Lower leg skin (tissue), 3 donors: ENCODE measurements around the gene BRSK1.

Experiments used
- POLR2A ChIP-seq, 2 donors: fragments of 450-650 bp; IDR thresholded peaks; one replicate each; pipeline ENCODE4 v1.6.1; 2016 to 2017; ENCODE audit warnings: antibody characterized with exemption in 2 of 2, mild to moderate bottlenecking in 1 of 2, moderate library complexity in 1 of 2
- TF ChIP-seq, protein P1 (sequence below), 3 donors: fragments of 450-650 bp; IDR thresholded peaks; one replicate each; pipeline ENCODE4 v1.5.1; 2016; ENCODE audit warnings: antibody characterized with exemption in 3 of 3, mild to moderate bottlenecking in 3 of 3, moderate library complexity in 2 of 3

DNA sequence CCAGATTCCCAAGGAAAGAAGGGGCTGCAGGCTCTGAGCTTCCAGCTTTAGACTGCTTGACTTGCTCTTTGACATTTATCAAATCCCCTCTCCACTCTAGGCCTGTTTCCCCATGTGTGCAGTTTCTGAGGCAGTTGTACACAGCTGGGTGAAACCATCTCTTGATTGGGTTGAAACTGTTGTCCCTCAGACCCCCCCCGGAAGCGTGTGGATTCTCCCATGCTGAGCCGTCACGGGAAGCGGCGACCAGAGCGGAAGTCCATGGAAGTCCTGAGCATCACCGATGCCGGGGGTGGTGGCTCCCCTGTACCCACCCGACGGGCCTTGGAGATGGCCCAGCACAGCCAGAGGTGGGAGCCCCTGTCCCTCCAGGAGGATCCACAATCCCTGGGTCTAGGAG, 19.7 kb downstream of the BRSK1 start:
- TF ChIP-seq, protein P1, sequence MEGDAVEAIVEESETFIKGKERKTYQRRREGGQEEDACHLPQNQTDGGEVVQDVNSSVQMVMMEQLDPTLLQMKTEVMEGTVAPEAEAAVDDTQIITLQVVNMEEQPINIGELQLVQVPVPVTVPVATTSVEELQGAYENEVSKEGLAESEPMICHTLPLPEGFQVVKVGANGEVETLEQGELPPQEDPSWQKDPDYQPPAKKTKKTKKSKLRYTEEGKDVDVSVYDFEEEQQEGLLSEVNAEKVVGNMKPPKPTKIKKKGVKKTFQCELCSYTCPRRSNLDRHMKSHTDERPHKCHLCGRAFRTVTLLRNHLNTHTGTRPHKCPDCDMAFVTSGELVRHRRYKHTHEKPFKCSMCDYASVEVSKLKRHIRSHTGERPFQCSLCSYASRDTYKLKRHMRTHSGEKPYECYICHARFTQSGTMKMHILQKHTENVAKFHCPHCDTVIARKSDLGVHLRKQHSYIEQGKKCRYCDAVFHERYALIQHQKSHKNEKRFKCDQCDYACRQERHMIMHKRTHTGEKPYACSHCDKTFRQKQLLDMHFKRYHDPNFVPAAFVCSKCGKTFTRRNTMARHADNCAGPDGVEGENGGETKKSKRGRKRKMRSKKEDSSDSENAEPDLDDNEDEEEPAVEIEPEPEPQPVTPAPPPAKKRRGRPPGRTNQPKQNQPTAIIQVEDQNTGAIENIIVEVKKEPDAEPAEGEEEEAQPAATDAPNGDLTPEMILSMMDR (IDR thresholded peaks at IDR 0.05): no peak
- TF ChIP-seq POLR2A (IDR thresholded peaks at IDR 0.05): no peak
